Endothelial cell (in vitro differentiated cells): ENCODE measurements around the gene AGT. TPM values are rescaled to one million over a fixed set of nuclear protein-coding genes. Genes with fewer than 3 reads are reported as not detected.

Experiments used
- DNase-seq: peaks from one replicate; pipeline ENCODE4 v3.0.0; 2021; ENCODE audit warnings: low spot score
- H3K27ac Mint-ChIP-seq: one replicate; pipeline ENCODE4 v1.8.0; 2021; ENCODE audit warnings: mixed read lengths, inconsistent platforms; ENCODE audit not compliant: unreplicated experiment
- H3K27me3 Mint-ChIP-seq: one replicate; pipeline ENCODE4 v1.8.0; 2021; ENCODE audit warnings: mild to moderate bottlenecking, moderate library complexity, mixed read lengths, inconsistent platforms; ENCODE audit not compliant: unreplicated experiment
- H3K36me3 Mint-ChIP-seq: one replicate; pipeline ENCODE4 v1.8.0; 2021; ENCODE audit warnings: mild to moderate bottlenecking, low read depth, mixed read lengths, inconsistent platforms; ENCODE audit not compliant: unreplicated experiment
- H3K4me1 Mint-ChIP-seq: one replicate; pipeline ENCODE4 v1.8.0; 2021; ENCODE audit warnings: mild to moderate bottlenecking, mixed read lengths, inconsistent platforms; ENCODE audit not compliant: unreplicated experiment
- H3K4me3 Mint-ChIP-seq: one replicate; pipeline ENCODE4 v1.8.0; 2021; ENCODE audit warnings: mild to moderate bottlenecking, mixed read lengths, inconsistent platforms; ENCODE audit not compliant: unreplicated experiment
- H3K9me3 Mint-ChIP-seq: one replicate; pipeline ENCODE4 v1.8.0; 2021; ENCODE audit warnings: mixed read lengths, inconsistent platforms; ENCODE audit not compliant: unreplicated experiment
- total RNA-seq: library from RNA; stranded (reverse); fragmentation: NEBNext Ultra II Directional; extraction: Animal tissue kit (Norgen Biotek cat#: 25700); gene quantifications from one replicate; pipeline ENCODE4 v1.2.1, GENCODE V29; 2021; ENCODE audit not compliant: unreplicated experiment
- TF ChIP-seq, protein P1 (sequence below): fragments of 200-600 bp; sonication (generic); IDR thresholded peaks from one replicate; pipeline ENCODE4 v1.5.0; 2021; ENCODE audit warnings: antibody characterized with exemption; ENCODE audit not compliant: unreplicated experiment

The AGT gene
- total RNA-seq, 1 donor from 2014 or later: not detected

GRCh38 chr1:230715510-230715909 lies 1.6 kb upstream of the AGT start:
- Mint-ChIP-seq H3K4me3 (no peak overlapping the region), H3K36me3 (no peaks in the 10 kb centered on the region), H3K9me3 (no peaks in the 10 kb centered on the region), H3K27ac (no peak overlapping the region), H3K27me3 (peaks cover 9% of the 10 kb centered on the region), H3K4me1 (peaks cover 2% of the 10 kb centered on the region)
- TF ChIP-seq, protein P1, sequence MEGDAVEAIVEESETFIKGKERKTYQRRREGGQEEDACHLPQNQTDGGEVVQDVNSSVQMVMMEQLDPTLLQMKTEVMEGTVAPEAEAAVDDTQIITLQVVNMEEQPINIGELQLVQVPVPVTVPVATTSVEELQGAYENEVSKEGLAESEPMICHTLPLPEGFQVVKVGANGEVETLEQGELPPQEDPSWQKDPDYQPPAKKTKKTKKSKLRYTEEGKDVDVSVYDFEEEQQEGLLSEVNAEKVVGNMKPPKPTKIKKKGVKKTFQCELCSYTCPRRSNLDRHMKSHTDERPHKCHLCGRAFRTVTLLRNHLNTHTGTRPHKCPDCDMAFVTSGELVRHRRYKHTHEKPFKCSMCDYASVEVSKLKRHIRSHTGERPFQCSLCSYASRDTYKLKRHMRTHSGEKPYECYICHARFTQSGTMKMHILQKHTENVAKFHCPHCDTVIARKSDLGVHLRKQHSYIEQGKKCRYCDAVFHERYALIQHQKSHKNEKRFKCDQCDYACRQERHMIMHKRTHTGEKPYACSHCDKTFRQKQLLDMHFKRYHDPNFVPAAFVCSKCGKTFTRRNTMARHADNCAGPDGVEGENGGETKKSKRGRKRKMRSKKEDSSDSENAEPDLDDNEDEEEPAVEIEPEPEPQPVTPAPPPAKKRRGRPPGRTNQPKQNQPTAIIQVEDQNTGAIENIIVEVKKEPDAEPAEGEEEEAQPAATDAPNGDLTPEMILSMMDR: no peak
- DNase-seq: no peak

DNA sequence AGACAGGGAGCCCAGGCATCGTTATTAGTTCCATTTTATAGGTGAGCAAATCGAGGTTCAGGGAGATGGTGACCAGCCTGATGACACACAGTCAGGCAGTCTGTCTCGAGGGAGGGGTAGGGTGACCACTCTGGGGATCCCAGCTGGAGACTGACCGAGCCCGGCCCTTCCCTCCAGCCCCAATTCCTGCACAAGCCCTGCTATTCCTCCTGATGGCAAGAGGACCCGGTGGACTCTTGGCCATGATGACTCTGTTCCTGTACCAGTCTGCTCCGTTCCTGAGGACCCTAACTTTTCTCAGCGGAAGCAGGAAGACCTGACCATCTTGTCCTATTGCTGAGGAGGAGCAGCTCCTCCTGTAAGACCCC lies 391 bp downstream of the AGT start:
- DNase-seq: no peak
- Mint-ChIP-seq H3K27me3 (peaks cover 9% of the 10 kb centered on the region), H3K4me3 (no peak overlapping the region), H3K27ac (no peak overlapping the region), H3K4me1 (peaks cover 2% of the 10 kb centered on the region), H3K9me3 (no peaks in the 10 kb centered on the region), H3K36me3 (no peaks in the 10 kb centered on the region)
- TF ChIP-seq, protein P1: no peak

DNA sequence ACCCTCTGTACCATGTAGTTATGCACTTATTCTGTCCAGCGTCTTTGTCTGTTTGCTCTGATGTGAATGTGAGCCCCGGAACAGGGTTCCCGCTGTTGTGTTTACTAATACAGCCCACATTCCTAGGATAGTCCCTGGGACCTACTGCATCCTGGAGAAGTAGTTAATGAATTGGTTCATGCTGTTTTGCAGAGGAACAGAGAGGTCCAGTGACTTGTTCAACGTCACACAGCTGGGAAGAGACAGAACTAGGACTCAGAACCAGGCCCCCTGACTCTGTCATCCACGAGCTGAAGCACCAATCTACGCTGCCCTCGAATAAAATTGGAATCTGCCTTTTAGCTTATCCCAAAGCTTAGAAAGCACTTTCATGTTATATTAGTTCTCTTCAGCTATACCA lies 784 bp downstream of the AGT start:
- TF ChIP-seq, protein P1: no peak
- peaks cover 2% of the 10 kb centered on the region for H3K4me1 Mint-ChIP-seq
- no peaks in the 10 kb centered on the region for H3K9me3 Mint-ChIP-seq
- H3K4me3 Mint-ChIP-seq: no peak overlapping the region
- H3K36me3 Mint-ChIP-seq: no peaks in the 10 kb centered on the region
- no peak overlapping the region for H3K27ac Mint-ChIP-seq
- peaks cover 9% of the 10 kb centered on the region for H3K27me3 Mint-ChIP-seq
- no peak for DNase-seq

DNA sequence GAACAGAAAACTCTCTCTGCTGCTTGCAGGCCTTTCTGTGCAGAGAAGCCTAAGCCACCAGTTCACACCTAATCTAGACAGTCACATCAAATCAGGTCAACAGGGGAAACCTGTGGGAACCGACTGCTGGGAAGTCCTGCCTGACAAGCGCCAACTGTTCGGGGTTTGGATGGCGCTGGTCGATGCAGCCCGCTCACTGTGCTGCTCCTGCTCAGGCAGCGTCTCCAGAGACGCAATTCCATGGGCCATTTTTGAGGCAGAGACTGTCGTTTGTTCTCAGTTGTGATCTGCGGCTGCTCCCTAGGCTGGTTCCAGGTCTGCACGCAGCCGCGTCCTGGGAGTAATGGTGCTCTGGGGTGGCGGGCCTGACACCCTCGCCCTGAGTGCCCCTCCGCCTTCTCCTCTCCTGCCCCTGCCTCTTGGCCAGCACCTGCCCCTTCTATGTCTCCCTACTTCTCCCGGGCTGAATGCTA lies 1.4 kb downstream of the AGT start:
- no peak for DNase-seq
- peaks cover 2% of the 10 kb centered on the region for H3K4me1 Mint-ChIP-seq
- TF ChIP-seq, protein P1: no peak
- no peak overlapping the region for H3K4me3 Mint-ChIP-seq
- peaks cover 9% of the 10 kb centered on the region for H3K27me3 Mint-ChIP-seq
- H3K27ac Mint-ChIP-seq: no peak overlapping the region
- H3K9me3 Mint-ChIP-seq: no peaks in the 10 kb centered on the region
- H3K36me3 Mint-ChIP-seq: no peaks in the 10 kb centered on the region

DNA sequence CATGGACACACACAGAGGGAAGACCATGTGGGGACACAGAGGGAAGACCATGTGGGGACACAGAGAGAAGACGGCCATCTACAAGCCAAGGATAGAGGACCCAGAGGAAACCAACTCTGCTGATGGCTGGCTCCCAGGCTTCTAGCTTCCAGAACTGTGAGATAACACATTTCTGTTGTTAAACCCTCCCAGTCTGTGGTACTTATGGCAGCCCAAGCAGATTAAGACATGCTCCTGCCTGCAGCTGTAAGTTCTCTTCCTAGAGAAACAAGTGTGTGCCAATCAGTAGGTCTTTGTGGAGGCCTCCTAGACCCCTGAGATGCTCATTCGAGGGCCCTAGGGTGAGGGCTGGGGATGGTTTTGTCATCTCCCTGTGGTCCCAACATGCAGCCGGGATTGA lies 2.7 kb downstream of the AGT start:
- H3K9me3 Mint-ChIP-seq: no peaks in the 10 kb centered on the region
- H3K4me3 Mint-ChIP-seq: no peak overlapping the region
- no peak overlapping the region for H3K27ac Mint-ChIP-seq
- no peak for DNase-seq
- H3K4me1 Mint-ChIP-seq: peaks cover 2% of the 10 kb centered on the region
- TF ChIP-seq, protein P1: no peak
- H3K27me3 Mint-ChIP-seq: peaks cover 9% of the 10 kb centered on the region
- H3K36me3 Mint-ChIP-seq: no peaks in the 10 kb centered on the region
